Astrocyte (in vitro differentiated cells and primary cell): Measurements from ENCODE around the gene ETFA. TPM values are rescaled to one million over a fixed set of nuclear protein-coding genes. Genes with fewer than 3 reads are reported as not detected.
A peak's percentile ranks its signal among the peaks of the same experiment; 100 is the strongest.

Experiments used
- DNase-seq: peaks from one replicate; pipeline ENCODE4 v3.0.0-alpha.2; 2010; ENCODE audit warnings: low read depth
- FAIRE-seq: peaks from 2 replicates; lab custom pipeline; 2011; peaks lifted over from hg19 to GRCh38; lab: Jason Lieb, UNC
- H2AFZ ChIP-seq: 2 replicates; pipeline ENCODE4 v1.6.0; 2012; ENCODE audit warnings: low read depth, low read length, inconsistent platforms
- H3K27ac ChIP-seq: 2 replicates; pipeline ENCODE4 v1.5.1; 2011; ENCODE audit warnings: low read depth, low read length, inconsistent platforms
- H3K27me3 ChIP-seq: 2 replicates; pipeline ENCODE4 v1.6.0; 2011; ENCODE audit warnings: low read length, inconsistent platforms; ENCODE audit not compliant: insufficient read depth
- H3K36me3 ChIP-seq: 2 replicates; pipeline ENCODE4 v1.5.1; 2011; ENCODE audit warnings: low read length, inconsistent platforms; ENCODE audit not compliant: insufficient read depth
- H3K4me1 ChIP-seq: 2 replicates; pipeline ENCODE4 v1.5.1; 2011; ENCODE audit warnings: low read length, inconsistent platforms; ENCODE audit not compliant: insufficient read depth
- H3K4me2 ChIP-seq: 2 replicates; pipeline ENCODE4 v1.6.0; 2012; ENCODE audit warnings: low read length, inconsistent platforms
- H3K4me3 ChIP-seq: 2 replicates; pipeline ENCODE4 v1.5.1; 2011; ENCODE audit warnings: low read depth, mild to moderate bottlenecking, low read length, inconsistent platforms; ENCODE audit not compliant: insufficient read depth
- H3K79me2 ChIP-seq: 2 replicates; pipeline ENCODE4 v1.6.0; 2012; ENCODE audit warnings: mild to moderate bottlenecking, low read length, inconsistent platforms; ENCODE audit not compliant: insufficient read depth
- H3K9ac ChIP-seq: 2 replicates; pipeline ENCODE4 v1.6.0; 2012; ENCODE audit warnings: mild to moderate bottlenecking, low read length, inconsistent platforms
- H3K9me3 ChIP-seq: 2 replicates; pipeline ENCODE4 v1.5.1; 2012; ENCODE audit warnings: low read depth, mild to moderate bottlenecking, low read length, inconsistent platforms; ENCODE audit not compliant: insufficient read depth
- H4K20me1 ChIP-seq: 2 replicates; pipeline ENCODE4 v1.6.0; 2012; ENCODE audit warnings: low read length, inconsistent platforms; ENCODE audit not compliant: insufficient read depth
- H3K27ac Mint-ChIP-seq: one replicate; pipeline ENCODE4 v1.8.0; 2021; ENCODE audit warnings: mild to moderate bottlenecking, mixed read lengths; ENCODE audit not compliant: unreplicated experiment
- H3K27me3 Mint-ChIP-seq: one replicate; pipeline ENCODE4 v1.8.0; 2021; ENCODE audit warnings: low read depth, mixed read lengths; ENCODE audit not compliant: unreplicated experiment
- H3K36me3 Mint-ChIP-seq: one replicate; pipeline ENCODE4 v1.8.0; 2021; ENCODE audit warnings: low read depth, mixed read lengths; ENCODE audit not compliant: unreplicated experiment
- H3K4me1 Mint-ChIP-seq: one replicate; pipeline ENCODE4 v1.8.0; 2021; ENCODE audit warnings: low read depth, mixed read lengths; ENCODE audit not compliant: unreplicated experiment
- H3K4me3 Mint-ChIP-seq: one replicate; pipeline ENCODE4 v1.8.0; 2021; ENCODE audit warnings: mild to moderate bottlenecking, moderate library complexity, mixed read lengths; ENCODE audit not compliant: unreplicated experiment
- H3K9me3 Mint-ChIP-seq: one replicate; pipeline ENCODE4 v1.8.0; 2021; ENCODE audit warnings: mild to moderate bottlenecking, mixed read lengths; ENCODE audit not compliant: unreplicated experiment
- CTCF ChIP-seq: IDR thresholded peaks from 2 replicates; pipeline ENCODE4 v1.5.1; 2011; ENCODE audit warnings: low read depth, mild to moderate bottlenecking, inconsistent platforms, low read length, moderate library complexity; ENCODE audit not compliant: insufficient read depth
- EZH2 ChIP-seq: IDR thresholded peaks from 2 replicates; pipeline ENCODE4 v1.6.1; 2012; ENCODE audit warnings: mild to moderate bottlenecking, low read length, inconsistent platforms; ENCODE audit not compliant: insufficient read depth
- total RNA-seq: library from RNA; stranded (reverse); gene quantifications from 2 replicates; pipeline ENCODE4 v1.2.1, GENCODE V29; 2021

ETFA gene
- total RNA-seq, 1 donor from 2014 or later = 126 TPM

DNA sequence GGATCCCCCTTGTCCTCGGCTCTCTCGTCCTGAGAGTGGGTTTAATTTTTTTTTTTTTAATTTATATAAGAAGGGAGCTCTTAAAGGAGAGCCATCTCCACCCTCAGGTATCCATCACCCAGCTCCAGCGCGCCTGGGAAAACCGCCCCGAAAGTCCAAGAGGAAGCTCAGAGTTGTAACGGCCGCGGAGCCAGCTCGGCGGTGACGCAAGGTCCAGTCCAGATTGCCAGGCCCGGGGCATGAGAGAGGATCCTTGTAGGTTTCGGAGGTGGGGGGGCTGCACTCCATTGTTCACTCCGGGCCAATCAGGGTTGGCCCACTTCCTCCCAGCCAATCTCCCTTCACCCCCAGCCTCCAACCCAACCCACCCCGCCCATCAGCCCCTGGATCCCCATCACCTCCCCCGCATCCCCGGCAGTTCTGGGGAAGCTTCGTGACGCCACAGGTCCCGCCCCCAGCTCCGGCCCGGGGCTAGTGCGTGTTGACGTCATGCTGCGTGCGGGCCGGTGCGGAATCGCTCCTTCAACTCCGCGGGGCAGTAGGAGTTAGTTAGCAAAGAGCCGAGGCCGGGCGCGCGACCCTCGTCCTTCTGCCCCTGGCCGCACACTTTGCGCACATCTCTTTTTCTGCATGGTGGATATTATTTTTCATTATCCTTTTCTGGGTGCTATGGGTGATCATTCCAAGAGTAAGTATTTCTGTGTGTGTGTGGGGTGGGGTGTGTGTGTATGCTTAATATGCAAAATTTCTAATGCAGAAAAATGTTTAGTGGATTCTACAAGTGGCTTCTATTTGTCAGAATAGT, 25.2 kb upstream of the ETFA start, which contains the start of gene ISL2:
Gene ISL2 (plus strand): TSS at position 520 of the 805 bp plus-strand sequence. CDS start 111 bp downstream, at position 631.
- H3K4me1 ChIP-seq = peaks cover 8% of the 10 kb centered on the region
- Mint-ChIP-seq H3K4me1 (peaks cover 10% of the 10 kb centered on the region), H3K9me3 (peaks cover 20% of the 10 kb centered on the region), H3K27ac (peak within 1 kb of the TSS; percentile 89), H3K36me3 (peaks cover 7% of the 10 kb centered on the region), H3K27me3 (peaks cover 67% of the 10 kb centered on the region), H3K4me3 (peak within 1 kb of the TSS; percentile 87)
- no peak within 1 kb of the TSS for H3K9ac ChIP-seq
- H3K4me2 ChIP-seq = peak within 1 kb of the TSS; percentile 72
- no peak for DNase-seq
- peak within 1 kb of the TSS; percentile 47 for H2AFZ ChIP-seq
- H3K4me3 ChIP-seq = peak within 1 kb of the TSS; percentile 36
- H3K79me2 ChIP-seq = no peaks in the 10 kb centered on the region
- TF ChIP-seq CTCF (no peak), EZH2 (no peak)
- peaks cover 7% of the 10 kb centered on the region for H3K9me3 ChIP-seq
- H3K36me3 ChIP-seq = no peaks in the 10 kb centered on the region
- no peak within 1 kb of the TSS for H3K27ac ChIP-seq
- H3K27me3 ChIP-seq = peaks cover 81% of the 10 kb centered on the region
- no peak for FAIRE-seq
- H4K20me1 ChIP-seq = peaks cover 31% of the 10 kb centered on the region

GRCh38 chr15:76335307-76336253, 24.3 kb upstream of the ETFA start:
- H3K4me1 ChIP-seq = peaks cover 8% of the 10 kb centered on the region
- no peak overlapping the region for H2AFZ ChIP-seq
- FAIRE-seq (no peak), DNase-seq (no peak)
- no peaks in the 10 kb centered on the region for H3K79me2 ChIP-seq
- Mint-ChIP-seq H3K4me1 (peaks cover 9% of the 10 kb centered on the region), H3K9me3 (peaks cover 20% of the 10 kb centered on the region), H3K36me3 (peaks cover 6% of the 10 kb centered on the region), H3K27me3 (peaks cover 60% of the 10 kb centered on the region), H3K27ac (peak overlapping the region; percentile 83), H3K4me3 (peak overlapping the region; percentile 87)
- TF ChIP-seq CTCF (no peak), EZH2 (peak; percentile 74)
- no peaks in the 10 kb centered on the region for H3K36me3 ChIP-seq
- H4K20me1 ChIP-seq = peaks cover 26% of the 10 kb centered on the region
- H3K27ac ChIP-seq = no peak overlapping the region
- H3K9me3 ChIP-seq = peaks cover 7% of the 10 kb centered on the region
- H3K4me2 ChIP-seq = peak overlapping the region; percentile 72
- no peak overlapping the region for H3K4me3 ChIP-seq
- peaks cover 74% of the 10 kb centered on the region for H3K27me3 ChIP-seq
- no peak overlapping the region for H3K9ac ChIP-seq
